GM21381 (cell line): ENCODE results near the gene GRK6.

ENCODE experiments used
- ATAC-seq: cut with Tn5 transposase; IDR thresholded peaks from one replicate; pipeline ENCODE4 v1.9.1; 2021; ENCODE audit warnings: mild to moderate bottlenecking, moderate library complexity; ENCODE audit not compliant: unreplicated experiment

Gene GRK6

GRCh38 chr5:177425801-177426565 is 493 bp upstream of the GRK6 start:
- peak; percentile 71 for ATAC-seq

- no peak for ATAC-seq
These were observed 841 bp downstream of the GRK6 start for GRCh38 chr5:177427211-177427822.

DNA sequence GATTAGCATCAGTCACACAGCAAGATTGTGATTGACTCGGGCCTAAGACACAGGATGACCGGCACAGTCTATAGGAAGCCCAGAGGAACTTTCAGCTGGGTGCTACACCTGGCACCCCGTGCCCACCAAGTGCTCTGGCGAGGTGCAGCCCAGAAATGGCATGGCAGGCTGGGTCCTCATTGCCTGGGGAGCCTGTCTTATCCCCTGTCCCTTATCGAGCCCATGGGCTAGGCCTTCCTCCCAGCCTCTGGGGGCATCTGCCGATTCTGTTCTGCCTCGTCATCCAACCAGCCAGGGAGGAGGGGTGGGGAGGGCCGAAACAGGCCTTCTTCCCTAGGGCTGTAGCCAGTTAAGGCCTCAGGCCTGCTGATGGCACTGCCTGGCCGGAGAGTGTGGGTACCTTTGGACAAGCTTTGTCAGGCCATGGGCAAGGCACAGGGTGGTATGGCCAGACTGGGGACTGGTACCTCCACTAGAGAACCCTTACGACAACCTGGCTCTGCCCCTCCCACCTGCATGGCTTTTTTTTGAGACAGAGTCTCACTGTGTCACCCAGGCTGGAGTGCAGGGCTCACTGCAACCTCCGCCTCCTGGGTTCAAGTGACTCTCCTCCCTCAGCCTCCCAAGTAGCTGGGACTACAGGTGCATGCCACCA is 1.6 kb downstream of the GRK6 start:
- no peak for ATAC-seq

- ATAC-seq: no peak
These were observed 2.2 kb downstream of the GRK6 start for GRCh38 chr5:177428574-177429217.

- no peak for ATAC-seq
These were observed 3.0 kb downstream of the GRK6 start for GRCh38 chr5:177429248-177430040.

DNA sequence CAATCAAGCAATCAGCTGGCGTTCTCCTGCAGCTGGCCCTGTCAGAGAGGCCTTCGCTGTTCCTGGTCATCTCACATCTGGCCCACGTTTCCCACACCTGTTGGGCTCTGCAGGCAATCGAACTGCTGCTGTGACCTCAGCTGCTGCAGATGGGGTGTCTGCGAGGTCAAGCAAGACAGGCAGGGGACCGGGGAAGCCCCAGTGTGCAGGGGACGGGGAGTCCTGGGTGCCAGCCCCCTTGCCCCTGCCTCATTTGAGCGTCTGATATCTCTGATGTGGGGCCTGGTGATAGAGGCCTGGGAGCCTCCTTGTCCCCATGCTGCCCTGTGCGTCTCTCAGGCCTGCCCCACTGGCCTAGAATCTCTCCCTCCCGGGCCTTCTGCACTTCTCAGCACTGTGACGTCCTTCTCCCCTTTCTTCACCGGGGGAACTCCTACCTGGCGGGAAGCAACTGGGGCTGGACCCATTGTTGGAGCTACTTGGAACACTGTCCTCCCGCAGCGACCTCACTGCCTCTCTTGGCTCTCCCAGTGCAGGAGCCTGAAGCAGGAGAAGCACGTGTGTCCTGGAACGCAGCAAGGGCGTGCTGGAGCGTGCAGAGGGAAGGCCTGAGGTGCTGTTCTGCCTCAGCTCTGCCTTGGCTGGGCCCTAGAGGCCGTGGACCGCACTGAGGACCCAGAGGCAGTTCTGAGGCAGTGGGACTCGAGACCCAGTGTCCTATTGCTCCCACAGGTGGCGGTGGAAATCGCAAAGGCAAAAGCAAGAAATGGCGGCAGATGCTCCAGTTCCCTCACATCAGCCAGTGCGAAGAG is 3.9 kb downstream of the GRK6 start:
- ATAC-seq: no peak

- no peak for ATAC-seq
These were observed 4.5 kb downstream of the GRK6 start for GRCh38 chr5:177430972-177431316.

DNA sequence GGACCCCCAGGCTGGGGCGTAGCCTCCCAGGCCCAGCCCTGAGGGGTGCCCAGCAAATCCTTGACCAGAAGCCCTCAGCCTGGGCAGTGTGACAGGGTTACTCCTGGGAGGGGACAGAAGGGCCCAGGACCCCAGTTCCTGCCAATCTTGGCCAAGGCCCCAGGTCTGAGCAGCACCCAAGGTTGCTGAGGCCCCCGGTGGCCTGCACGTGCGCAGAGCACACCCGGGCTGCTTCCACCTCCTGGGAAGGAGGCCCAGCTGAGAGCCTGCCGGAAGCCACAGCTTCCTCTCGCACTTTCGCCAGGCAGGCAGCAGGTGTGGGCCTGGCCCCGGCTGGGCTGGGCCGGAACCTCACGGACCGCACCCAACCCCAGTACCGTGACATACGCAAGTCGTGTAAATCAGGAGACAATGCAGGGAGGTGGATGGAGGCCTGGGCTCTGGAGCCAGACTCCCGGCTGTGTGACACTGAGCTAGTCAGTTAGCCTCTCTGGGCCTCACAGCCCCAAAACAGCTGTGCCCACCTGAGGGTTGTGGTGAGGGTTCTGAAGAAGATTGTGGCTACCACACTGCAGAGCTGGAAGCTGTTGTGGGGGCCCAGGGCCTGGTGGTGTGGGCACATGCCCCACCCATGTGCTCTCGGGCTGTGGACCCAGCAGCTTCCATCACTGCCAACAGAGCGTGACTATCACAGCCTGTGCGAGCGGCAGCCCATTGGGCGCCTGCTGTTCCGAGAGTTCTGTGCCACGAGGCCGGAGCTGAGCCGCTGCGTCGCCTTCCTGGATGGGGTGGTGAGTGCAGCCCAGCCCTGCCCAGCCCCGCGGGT is 5.1 kb downstream of the GRK6 start:
- peak; percentile 41 for ATAC-seq

DNA sequence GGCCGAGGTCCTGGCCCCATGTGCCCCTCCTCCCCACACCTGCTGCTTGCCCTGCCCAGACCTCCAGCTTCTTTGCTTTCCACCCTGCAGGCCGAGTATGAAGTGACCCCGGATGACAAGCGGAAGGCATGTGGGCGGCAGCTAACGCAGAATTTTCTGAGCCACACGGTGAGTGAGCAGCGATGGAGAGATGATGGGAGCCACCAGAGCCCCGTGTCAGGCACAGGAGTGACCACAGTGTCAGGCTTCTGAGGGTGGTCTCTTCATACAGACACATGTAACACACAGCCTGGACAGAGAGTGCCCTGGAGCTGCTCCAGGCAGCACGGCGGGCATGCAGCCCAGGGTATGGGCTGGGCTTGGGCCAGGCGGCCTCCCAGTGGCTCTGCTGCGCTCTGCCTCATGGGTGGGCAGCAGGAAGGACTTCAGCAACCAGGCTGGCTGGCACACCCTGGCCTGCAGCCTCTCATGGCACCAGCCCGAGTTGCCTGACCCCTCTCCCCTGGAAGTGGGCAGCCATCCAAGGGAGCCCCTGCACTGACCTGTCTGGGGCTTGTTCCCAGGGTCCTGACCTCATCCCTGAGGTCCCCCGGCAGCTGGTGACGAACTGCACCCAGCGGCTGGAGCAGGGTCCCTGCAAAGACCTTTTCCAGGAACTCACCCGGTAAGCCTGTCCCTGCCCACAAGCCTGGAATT is 5.8 kb downstream of the GRK6 start:
- ATAC-seq: no peak

DNA sequence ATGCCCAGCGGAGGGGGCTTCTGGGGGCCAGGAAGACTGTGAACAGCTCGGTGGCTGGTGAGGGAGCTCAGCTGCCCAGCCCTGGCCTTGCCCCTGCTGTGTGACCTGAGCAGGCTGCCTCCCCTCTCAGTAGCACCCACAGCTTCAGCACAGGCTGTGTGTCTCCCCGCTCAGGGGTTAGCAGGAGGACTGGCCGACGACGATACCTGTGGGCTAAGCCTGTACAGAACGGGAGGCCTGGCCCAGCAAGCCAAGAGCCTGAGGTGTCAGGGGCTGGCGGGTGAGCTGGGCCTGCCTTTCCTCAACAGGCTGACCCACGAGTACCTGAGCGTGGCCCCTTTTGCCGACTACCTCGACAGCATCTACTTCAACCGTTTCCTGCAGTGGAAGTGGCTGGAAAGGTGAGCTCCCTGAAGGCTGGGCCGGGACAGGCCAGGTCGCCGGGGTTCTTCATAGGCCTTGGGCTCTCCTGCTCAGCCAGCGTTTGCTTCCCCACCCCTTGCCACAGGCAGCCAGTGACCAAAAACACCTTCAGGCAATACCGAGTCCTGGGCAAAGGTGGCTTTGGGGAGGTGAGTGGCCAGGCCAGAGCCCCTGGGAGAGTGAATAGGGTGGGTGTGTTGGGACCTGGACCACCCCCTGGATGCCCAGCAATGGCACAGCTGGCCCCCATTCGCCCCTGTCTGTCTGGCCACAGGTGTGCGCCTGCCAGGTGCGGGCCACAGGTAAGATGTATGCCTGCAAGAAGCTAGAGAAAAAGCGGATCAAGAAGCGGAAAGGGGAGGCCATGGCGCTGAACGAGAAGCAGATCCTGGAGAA is 6.6 kb downstream of the GRK6 start:
- no peak for ATAC-seq

DNA sequence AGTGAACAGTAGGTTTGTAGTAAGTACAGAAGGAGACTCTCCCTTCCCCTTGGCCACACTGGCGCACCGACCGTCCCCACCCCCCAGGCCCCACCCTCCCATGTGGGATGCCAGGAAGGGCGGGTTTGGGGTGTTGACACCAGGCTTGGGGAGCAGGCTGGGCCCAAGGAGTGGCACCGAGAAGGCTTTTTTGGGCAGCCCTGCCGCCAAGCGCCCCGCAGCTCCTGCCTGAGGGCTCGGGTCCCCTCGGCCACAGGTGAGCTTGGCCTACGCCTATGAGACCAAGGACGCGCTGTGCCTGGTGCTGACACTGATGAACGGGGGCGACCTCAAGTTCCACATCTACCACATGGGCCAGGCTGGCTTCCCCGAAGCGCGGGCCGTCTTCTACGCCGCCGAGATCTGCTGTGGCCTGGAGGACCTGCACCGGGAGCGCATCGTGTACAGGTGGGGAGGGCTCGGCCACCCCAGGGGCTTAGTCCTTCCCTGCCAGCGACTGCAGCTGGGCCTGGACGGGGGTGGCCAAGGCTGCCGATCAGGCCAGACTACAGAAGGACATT is 7.3 kb downstream of the GRK6 start:
- ATAC-seq: no peak

- no peak for ATAC-seq
These were observed 8.0 kb downstream of the GRK6 start for GRCh38 chr5:177434437-177434836.

- no peak for ATAC-seq
These were observed 8.7 kb downstream of the GRK6 start for GRCh38 chr5:177434942-177435738.

- ATAC-seq: no peak
These were observed 9.5 kb downstream of the GRK6 start for GRCh38 chr5:177435847-177436536.

DNA sequence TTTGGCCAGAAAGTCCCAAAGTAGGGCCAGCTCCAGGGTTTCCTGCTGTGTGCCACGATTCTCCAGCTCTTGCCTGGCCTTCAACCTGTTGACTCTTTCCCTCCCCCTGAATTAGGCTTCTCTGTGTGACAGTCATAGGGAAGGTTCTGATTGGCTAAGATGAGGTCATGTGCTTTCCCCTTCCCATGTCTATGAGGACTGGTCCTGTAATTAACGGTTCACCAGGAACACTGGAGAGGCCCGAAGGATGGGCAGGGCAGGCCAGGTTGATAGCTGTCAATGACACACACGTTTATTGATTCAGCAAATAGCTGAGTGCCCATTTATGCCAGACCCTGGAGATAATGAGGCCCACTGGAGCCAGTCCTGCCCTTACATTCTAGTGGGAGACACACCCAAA is 11.1 kb downstream of the GRK6 start:
- ATAC-seq: no peak

DNA sequence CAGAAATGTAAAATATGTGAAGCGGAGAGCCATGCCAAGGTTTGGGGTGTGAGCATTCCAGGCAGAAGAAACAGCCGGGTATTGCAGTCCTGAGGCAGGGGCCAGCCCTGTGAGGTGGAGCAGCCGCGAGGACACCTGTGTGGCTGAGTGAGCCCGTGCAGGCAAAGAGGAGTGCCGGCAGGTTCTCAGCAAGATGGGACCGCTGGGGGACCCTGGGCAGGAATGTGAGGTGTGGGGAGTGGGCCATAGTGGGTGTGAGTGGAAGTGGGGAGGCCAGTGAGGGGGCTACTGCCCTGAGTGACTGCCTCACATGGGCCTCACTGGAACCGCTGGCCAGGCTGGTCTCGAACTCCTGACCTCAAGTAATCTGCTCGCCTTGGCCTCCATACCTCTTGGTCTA is 12.0 kb downstream of the GRK6 start:
- no peak for ATAC-seq
